Transverse colon (tissue), 4 donors: ENCODE data around the gene PTGIS. TPM values are rescaled to one million over a fixed set of nuclear protein-coding genes. Genes with fewer than 3 reads are reported as not detected.
A peak's percentile ranks its signal among the peaks of the same experiment; 100 is the strongest.

ENCODE experiments used
- DNase-seq: peaks from one replicate; pipeline ENCODE4 v3.0.0-alpha.2; 2019
- H3K27ac ChIP-seq, 4 donors: fragments of 200-600 bp; sonication (generic); 2 replicates each; pipeline ENCODE4 v1.5.1; 2016 to 2018; ENCODE audit warnings: inconsistent platforms in 4 of 4
- H3K27me3 ChIP-seq: fragments of 200-600 bp; sonication (generic); 2 replicates; pipeline ENCODE4 v1.5.1; 2017; ENCODE audit warnings: inconsistent platforms
- H3K36me3 ChIP-seq, 4 donors: fragments of 200-600 bp; sonication (generic); 2 replicates each; pipeline ENCODE4 v1.5.1; 2017 to 2019; ENCODE audit warnings: inconsistent platforms in 4 of 4
- H3K4me1 ChIP-seq, 4 donors: fragments of 200-600 bp; sonication (generic); 2 replicates each; pipeline ENCODE4 v1.5.1; 2017 to 2020; ENCODE audit warnings: inconsistent platforms in 4 of 4
- H3K4me3 ChIP-seq, 4 donors: fragments of 200-600 bp; sonication (generic); 1 replicate in 1 of 4; 2 replicates in 3 of 4; pipeline versions ENCODE4 v1.5.1 to v1.6.1; 2017 to 2019; ENCODE audit warnings: inconsistent platforms in 4 of 4
- H3K9me3 ChIP-seq, 2 donors: fragments of 200-600 bp; sonication (generic); 2 replicates each; pipeline ENCODE4 v1.5.1; 2017 to 2019; ENCODE audit warnings: inconsistent platforms in 2 of 2
- EP300 ChIP-seq: sonication (generic); formaldehyde crosslinking; IDR thresholded peaks from one replicate; pipeline ENCODE4 v1.6.1; 2017; ENCODE audit warnings: antibody characterized with exemption, low read depth
- POLR2A ChIP-seq: fragments of 450-650 bp; IDR thresholded peaks from one replicate; pipeline ENCODE4 v1.6.1; 2016; ENCODE audit warnings: antibody characterized with exemption, mild to moderate bottlenecking, moderate library complexity
- POLR2AphosphoS5 ChIP-seq, 3 donors: sonication (generic); formaldehyde crosslinking; IDR thresholded peaks; one replicate each; pipeline ENCODE4 v1.6.1; 2016; ENCODE audit warnings: antibody characterized with exemption in 3 of 3
- WGBS, 2 donors: methylation state at CpG; one replicate each; pipeline ENCODE4 v1.1.5; 2018; ENCODE audit warnings: low coverage in 1 of 2; 5-methylcytosine and 5-hydroxymethylcytosine counted together
- in situ Hi-C, 4 donors: fragments of 200-750 bp; cut with MboI; loops; one replicate each; pipeline versions ENCODE4 v1.15.0 to v1.15.1; 2017; ENCODE audit warnings: low sequenced_read_pairs in 3 of 4, low pct_ligation_motif_present in 1 of 4, low pct_unique_long_range_greater_than_20kb in 1 of 4
- intact Hi-C: fragments of 100-400 bp; cut with DNase I; formaldehyde crosslinking; loops from one replicate; pipeline ENCODE4 v1.15.1; 2023; ENCODE audit warnings: low total_unique reads
- total RNA-seq, 4 donors: library from RNA; depleted of rRNA; stranded (reverse); fragments of >200 nt; gene quantifications; one replicate each; pipeline ENCODE4 v1.1.0, GENCODE V29; 2016
- TF ChIP-seq, protein P1 (sequence below), 5 experiments: fragments of 200-600 bp in 3 of 5; fragments of 450-650 bp in 2 of 5; sonication (generic) in 3 of 5; IDR thresholded peaks; 1 replicate in 2 of 5; 2 replicates in 3 of 5; pipeline ENCODE4 v1.5.1; 2016 to 2017; ENCODE audit warnings: antibody characterized with exemption in 5 of 5, inconsistent platforms in 3 of 5, mild to moderate bottlenecking in 2 of 5, moderate library complexity in 1 of 5

The PTGIS gene
- total RNA-seq, 4 donors from 2014 or later: 9.4 to 22.3 (median 15.6) TPM

DNA sequence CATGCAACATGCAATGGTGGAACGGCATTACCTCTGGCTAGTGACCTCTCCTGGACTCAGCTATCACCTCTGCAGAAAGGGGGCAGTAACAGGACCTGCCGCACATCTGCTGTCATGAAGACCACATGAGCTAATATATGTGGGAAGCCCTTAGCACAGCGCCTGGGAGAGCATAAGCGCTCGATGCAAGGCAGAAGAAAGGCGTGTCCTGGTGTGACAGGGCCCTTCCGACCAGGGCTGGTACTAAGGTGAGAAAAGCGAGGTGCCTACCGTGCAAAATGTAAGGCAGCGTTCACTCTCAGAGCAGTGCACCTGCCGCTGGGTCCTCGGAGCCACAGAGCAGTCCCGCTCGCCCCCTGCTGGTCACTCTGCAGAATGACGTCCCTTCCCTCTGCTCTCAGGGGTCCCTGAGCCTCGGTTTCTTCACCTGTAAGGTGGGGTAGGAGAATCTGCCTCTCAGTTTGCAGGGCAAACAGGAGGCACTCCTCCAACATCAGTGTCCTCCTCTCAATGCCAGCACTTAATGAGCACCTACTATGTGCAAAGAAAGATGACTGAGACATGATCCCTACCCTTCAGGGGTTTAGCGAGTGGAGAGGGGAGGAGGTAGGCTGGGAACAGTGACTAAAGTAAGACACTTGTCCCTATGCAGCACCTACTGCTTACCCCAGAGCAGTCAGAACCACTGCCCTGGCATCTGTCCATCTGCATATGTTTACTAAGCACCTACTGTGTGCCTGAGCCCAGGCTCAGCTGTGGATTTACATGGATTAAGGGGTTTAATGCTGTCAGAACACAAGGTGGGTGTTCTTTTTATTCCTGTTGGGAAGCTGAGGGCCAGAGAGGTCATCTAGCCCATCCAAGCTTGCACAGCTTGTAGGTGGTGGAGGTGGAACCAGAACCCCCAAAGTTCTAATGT lies 41.1 kb upstream of the PTGIS start:
- no peaks in the 10 kb centered on the region for H3K9me3 ChIP-seq
- H3K4me1 ChIP-seq: peaks cover 7 to 11% (median 8%) of the 10 kb centered on the region in 4 donors
- 5% methylated on average over 17 of the region's 17 CpGs; no CpG with 5 or more reads in 1 of the 2 donors for WGBS, 2 donors
- TF ChIP-seq, protein P1, sequence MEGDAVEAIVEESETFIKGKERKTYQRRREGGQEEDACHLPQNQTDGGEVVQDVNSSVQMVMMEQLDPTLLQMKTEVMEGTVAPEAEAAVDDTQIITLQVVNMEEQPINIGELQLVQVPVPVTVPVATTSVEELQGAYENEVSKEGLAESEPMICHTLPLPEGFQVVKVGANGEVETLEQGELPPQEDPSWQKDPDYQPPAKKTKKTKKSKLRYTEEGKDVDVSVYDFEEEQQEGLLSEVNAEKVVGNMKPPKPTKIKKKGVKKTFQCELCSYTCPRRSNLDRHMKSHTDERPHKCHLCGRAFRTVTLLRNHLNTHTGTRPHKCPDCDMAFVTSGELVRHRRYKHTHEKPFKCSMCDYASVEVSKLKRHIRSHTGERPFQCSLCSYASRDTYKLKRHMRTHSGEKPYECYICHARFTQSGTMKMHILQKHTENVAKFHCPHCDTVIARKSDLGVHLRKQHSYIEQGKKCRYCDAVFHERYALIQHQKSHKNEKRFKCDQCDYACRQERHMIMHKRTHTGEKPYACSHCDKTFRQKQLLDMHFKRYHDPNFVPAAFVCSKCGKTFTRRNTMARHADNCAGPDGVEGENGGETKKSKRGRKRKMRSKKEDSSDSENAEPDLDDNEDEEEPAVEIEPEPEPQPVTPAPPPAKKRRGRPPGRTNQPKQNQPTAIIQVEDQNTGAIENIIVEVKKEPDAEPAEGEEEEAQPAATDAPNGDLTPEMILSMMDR (IDR thresholded peaks at IDR 0.05): peak; percentile 97 to 98 (median 97)
- no peak for TF ChIP-seq POLR2AphosphoS5 (IDR thresholded peaks at IDR 0.05)
- TF ChIP-seq POLR2A: no peak
- no peak for TF ChIP-seq EP300
- no peak overlapping the region for H3K4me3 ChIP-seq
- intact Hi-C loops: loop anchor here (2.0 kb wide), 1 partner anchor 66 kb away; no protein-coding TSS in a partner anchor
- no peaks in the 10 kb centered on the region for H3K36me3 ChIP-seq
- no peak overlapping the region for H3K27ac ChIP-seq
- no peaks in the 10 kb centered on the region for H3K27me3 ChIP-seq
- in situ Hi-C loops: loop anchor here (5.0 to 25.0 kb wide), 6 partner anchors 62 to 274 kb away; no protein-coding TSS in a partner anchor
- DNase-seq: peak; percentile 74

GRCh38 chr20:49607568-49607967 lies 39.6 kb upstream of the PTGIS start:
- Histone ChIP-seq H3K4me3 (no peak overlapping the region), H3K36me3 (no peaks in the 10 kb centered on the region), H3K4me1 (peaks cover 7 to 11% (median 8%) of the 10 kb centered on the region in 4 donors), H3K27me3 (no peaks in the 10 kb centered on the region), H3K27ac (no peak overlapping the region), H3K9me3 (no peaks in the 10 kb centered on the region)
- DNase-seq: no peak
- no peak for TF ChIP-seq POLR2AphosphoS5 (IDR thresholded peaks at IDR 0.05)
- TF ChIP-seq POLR2A: no peak
- TF ChIP-seq EP300: no peak
- TF ChIP-seq, protein P1 (IDR thresholded peaks at IDR 0.05): no peak
- intact Hi-C loops (no loop called here), in situ Hi-C loops (loop anchor here (5.0 to 25.0 kb wide), 6 partner anchors 60 to 273 kb away; no protein-coding TSS in a partner anchor)
- 96 to 100% methylated on average over 1 of the region's 1 CpG for WGBS, 2 donors

- H3K4me3 ChIP-seq: no peak overlapping the region
- DNase-seq: no peak
- in situ Hi-C loops (loop anchor here in 2 of 4 donors (10.0 to 25.0 kb wide), 4 partner anchors 58 to 268 kb away; no protein-coding TSS in a partner anchor), intact Hi-C loops (loop anchor here (5.0 kb wide), 1 partner anchor 1326 kb away; no protein-coding TSS in a partner anchor)
- no peaks in the 10 kb centered on the region for H3K27me3 ChIP-seq
- no peak for TF ChIP-seq POLR2AphosphoS5 (IDR thresholded peaks at IDR 0.05)
- TF ChIP-seq, protein P1 (IDR thresholded peaks at IDR 0.05): peak in 1 of 5 experiments; percentile 14
- 73 to 77% methylated on average over 4 to 11 of the region's 11 CpGs for WGBS, 2 donors
- no peaks in the 10 kb centered on the region for H3K4me1 ChIP-seq
- H3K27ac ChIP-seq: peak overlapping the region in 1 of 4 donors; percentile 17
- H3K9me3 ChIP-seq: no peaks in the 10 kb centered on the region
- H3K36me3 ChIP-seq: no peaks in the 10 kb centered on the region
Measured at GRCh38 chr20:49603209-49603627, 35.3 kb upstream of the PTGIS start.
